GM19438 (cell line): ENCODE measurements around the gene GPBAR1.
A peak's percentile ranks its signal among the peaks of the same experiment; 100 is the strongest.

Experiments used
- ATAC-seq: cut with Tn5 transposase; IDR thresholded peaks from one replicate; pipeline ENCODE4 v1.9.1; 2021; ENCODE audit warnings: low read depth; ENCODE audit not compliant: unreplicated experiment

GPBAR1 gene

DNA sequence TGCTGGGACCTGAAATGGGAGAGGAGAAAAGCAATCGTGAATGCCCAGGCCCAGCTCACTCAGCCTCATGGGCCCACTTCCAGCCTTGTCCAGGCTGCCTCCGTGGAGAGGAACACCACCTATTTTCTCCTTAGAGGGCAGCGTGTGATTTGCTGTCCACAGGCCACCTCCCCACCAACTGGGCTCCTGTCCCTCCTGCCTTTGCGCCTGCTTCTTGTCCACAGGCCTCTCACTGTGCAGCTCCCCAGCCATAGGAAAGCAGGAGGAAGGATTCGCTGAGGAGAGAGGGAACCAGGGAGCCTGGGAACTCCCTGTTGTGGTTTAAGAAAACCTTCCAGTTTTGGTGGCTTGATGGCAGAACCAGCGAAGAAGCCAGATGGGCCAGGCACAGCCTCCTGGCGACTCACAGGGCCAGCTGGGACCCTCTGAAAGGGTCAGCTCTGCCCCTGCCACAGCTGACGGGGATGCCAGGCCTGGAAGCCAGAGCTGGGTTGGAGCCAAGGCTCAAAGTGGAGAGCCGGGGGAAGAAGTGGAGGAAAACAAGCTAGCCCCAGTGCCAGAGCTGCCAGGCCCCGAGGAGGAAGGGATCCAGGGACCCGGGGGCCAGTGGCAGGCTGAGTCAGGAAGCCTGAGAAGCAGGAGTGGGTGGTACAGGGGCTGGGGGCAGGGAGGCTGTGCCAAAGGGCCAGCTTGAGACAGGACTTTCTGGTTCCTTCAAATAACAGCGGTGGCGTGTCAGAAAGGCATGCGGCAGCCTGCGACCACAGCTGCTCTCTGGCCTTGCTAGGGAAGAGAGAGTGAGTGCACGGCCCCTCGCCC lies 21.6 kb downstream of the GPBAR1 start:
- no peak for ATAC-seq

- no peak for ATAC-seq
Measured at GRCh38 chr2:218284106-218284811, 23.4 kb downstream of the GPBAR1 start.

DNA sequence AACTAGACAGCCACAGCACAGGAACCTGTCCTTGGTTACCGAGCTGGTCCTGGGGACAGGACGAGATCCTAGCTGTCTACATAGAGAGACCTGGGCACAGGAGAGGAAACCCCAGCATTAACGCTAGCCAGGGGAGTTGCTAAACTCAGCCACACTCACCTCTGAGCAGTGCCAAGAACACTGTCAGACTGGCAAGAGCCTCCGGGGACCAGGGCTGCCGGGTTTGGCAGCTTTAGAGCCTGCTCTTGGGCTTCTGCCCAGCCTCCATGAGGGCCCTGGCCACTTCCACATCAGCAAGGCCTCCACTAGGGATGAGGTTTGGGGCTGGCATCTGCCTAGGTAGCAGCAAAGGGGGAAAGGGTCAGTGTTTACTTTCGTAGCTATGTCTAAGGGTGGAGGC lies 24.8 kb downstream of the GPBAR1 start:
- no peak for ATAC-seq

DNA sequence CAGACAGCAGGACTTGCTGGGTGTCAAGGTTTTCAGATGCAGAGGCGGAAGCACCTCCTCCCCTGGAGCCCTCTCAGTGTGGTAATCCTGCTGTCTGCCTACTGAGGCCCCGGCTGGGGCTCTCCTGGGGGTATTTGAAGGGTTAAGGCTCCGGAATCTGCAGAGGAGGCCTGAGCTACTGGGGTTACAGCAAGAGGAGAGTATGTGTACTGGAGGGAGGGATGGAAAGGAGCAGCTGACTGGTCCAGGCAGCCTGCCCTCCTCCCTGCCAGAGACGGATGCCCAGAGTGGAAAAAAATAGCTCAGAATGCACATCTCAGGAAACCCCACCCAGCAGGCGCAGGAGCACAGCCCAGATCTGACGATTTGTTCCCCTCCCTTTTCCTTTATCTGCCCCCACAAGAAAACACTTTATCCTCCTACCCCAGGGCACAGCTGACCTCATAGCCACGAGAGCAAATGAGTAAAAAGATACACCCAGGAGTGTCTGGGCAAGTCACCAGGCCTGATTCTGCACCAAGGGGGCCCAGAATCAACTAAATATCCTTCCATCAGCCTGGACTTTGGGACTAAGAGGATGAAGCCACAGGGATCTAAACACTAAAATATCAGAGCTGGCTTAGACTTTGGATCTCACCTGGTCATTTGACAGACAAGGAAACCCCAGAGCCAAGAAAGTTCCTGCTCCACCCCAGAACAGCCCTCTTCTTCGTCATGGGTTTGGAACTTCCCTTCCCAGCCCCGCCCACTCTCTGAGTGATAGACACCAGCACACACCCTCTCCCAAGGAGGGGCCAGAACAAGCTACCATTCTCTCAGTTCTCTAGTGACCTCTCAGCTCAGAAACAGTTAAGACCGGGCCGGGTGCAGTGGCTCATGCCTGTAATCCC lies 26.0 kb downstream of the GPBAR1 start:
- peak; percentile 52 for ATAC-seq

- no peak for ATAC-seq
Measured at GRCh38 chr2:218289639-218290315, 29.0 kb downstream of the GPBAR1 start.

- ATAC-seq: peak; percentile 55
Measured at GRCh38 chr2:218290316-218291261, 29.8 kb downstream of the GPBAR1 start.

GRCh38 chr2:218291318-218292047 lies 30.7 kb downstream of the GPBAR1 start:
- no peak for ATAC-seq

- ATAC-seq: peak; percentile 47
Measured at GRCh38 chr2:218292048-218293014, 31.5 kb downstream of the GPBAR1 start, which contains the start of gene TMBIM1. TSS of gene TMBIM1 (minus strand) at chr2:218292503. CDS start at chr2:218282141, 10,362 bp downstream.

DNA sequence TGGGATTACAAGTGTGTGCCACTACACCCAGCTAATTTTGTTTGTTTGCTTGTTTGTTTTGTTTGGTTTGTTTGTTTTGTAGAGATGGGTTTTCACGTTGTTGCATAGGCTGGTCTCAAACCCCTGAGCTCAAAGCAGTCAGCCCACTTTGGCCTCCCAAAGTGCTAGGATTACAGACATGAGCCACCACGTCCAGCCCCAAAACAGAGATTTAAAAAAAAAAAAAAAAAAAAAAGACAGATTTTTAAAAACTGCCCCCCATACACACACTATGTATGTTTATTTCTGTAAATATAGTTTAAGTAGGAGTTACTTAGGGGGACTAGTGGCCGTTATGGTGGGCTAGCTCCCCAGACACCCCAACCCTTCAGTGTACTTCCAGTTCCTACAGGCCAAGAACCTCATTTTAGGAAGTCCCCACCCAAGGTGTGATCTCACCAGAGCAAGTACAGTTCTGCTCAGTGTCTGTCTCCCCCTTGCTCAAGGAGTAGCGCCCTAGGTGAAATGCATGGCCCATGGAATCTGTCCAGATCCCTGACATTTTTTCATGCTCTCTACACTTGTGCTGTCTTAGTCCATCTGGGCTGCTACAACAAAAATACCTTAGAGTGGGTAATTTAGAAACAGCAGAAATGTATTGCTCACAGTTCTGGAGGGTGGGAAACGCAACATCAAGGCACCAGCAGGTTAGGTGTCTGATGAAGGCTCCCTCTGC lies 33.1 kb downstream of the GPBAR1 start:
- ATAC-seq: no peak

DNA sequence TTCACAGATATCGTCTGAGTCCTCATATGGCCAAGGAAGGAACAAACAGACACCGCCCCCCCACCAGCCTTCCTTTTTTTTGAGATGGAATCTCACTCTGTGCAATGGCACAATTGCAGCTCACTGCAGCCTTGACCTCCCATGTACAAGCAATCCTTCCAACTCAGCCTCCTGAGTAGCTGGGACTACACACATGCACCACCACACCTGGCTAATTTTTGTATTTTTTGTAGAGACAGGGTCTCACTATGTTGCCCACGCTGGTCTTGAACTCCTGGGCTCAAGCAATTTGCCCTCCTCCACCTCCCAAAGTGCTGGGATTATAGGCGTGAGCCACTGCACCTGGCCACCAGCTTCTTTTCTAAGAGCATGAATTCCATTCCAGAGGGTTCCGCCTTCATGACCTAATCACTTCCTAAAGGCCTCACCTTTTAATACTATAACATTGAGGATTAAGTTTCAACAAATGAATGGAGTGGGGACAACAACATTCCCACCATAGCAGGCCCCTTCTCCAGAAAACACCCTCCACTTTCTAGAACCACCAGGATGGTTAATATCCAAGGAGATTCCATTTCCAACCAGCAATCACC lies 33.7 kb downstream of the GPBAR1 start:
- ATAC-seq: no peak

DNA sequence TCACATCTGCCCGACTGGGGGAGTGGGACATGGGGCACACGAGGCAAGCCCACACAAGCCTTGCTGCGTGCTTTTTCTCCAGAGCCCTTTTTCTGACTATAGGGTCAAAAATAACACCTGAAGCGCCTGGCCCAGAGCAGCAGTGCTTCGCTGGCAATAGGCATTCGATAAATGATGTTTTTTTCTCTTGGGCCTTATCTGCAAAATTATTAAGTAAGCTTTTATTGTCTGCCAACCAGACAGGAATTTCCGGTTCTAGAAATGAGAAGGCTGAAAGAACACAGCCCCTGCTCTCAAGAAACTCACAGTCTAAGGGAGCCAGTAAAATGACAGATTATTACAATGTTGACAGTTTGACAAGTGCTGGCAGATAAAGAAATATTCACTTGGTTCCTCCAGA lies 34.2 kb downstream of the GPBAR1 start:
- no peak for ATAC-seq

DNA sequence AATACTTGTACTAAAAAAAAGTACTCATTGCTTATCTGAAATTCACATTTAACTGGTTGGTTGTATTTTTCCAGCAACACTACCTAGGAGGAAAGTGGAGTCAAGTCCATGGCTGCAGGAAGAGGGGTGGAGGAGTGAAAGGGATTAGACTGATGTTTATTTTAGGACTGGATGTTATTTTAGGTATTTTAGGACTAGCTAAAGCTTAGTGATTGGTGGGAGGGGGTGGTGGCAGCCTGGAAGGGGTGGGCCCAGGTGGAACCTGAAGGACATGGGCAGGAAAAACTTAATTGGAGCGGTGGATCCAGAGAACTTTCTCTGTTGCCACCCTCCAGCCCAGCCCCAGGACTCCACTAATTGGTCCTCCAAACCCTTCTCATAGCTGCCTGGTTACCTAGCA lies 35.4 kb downstream of the GPBAR1 start:
- ATAC-seq: no peak

- ATAC-seq: no peak
Measured at GRCh38 chr2:218296847-218297246, 36.0 kb downstream of the GPBAR1 start.

- no peak for ATAC-seq
Measured at GRCh38 chr2:218298314-218298875, 37.6 kb downstream of the GPBAR1 start.

- no peak for ATAC-seq
Measured at GRCh38 chr2:218300141-218300540, 39.3 kb downstream of the GPBAR1 start.

DNA sequence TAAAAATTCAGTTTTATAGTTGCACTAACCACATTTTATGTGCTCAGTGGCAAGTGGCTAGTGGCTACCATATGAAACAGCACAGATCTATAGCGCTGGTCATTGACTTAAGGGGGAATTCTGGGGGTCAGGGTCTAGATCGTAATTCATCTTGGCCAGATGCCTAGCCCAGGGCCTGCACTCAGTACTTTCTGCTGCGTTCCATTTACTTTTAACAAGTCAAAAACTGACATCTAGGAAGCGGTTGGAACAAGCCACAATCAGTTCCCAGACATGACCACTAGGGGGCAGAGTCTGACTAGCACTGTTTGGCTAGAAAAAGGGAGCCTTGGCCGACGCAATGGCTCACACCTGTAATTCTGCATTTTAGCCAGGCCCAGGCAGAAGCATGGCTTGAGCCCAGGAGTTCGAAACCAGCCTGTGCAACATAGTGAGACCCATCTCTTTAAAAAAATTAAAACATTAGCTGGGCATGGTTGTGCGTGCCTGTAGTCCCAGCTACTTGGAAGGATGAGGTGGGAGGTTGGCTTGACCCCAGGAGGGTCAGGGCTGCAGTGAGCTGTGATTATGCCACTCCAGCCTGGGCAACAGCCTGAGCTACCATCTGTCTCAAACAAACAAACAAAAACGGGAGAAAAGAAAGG lies 40.5 kb downstream of the GPBAR1 start:
- ATAC-seq: no peak
